Activated CD8-positive, alpha-beta memory T cell treated with anti-CD3 and anti-CD28 coated beads, Interleukin-2, amount 10 ng/mL, durations not matched to agents 7 days and 5 days (primary cell): ENCODE data around the gene OR2M3. TPM values are rescaled to one million over a fixed set of nuclear protein-coding genes. Genes with fewer than 3 reads are reported as not detected.
"Not testable (repeated sequence)": the region's sequence is repeated elsewhere in the genome, so short reads cannot be mapped to it uniquely, and the experiment has no call there.

Experiments
- ATAC-seq: fragments of 150-1000 bp; cut with Tn5 transposase; one replicate; pipeline ENCODE4 v1.10.0; 2021; ENCODE audit warnings: moderate library complexity
- CTCF ChIA-PET: fragments of 350-600 bp; sonication (Branson Sonifier 250); formaldehyde crosslinking; loops from one replicate; lab custom pipeline; 2021; ENCODE audit warnings: antibody characterized with exemption; lab: Charles Lee
- DNase-seq: peaks from one replicate; pipeline ENCODE4 v3.0.0-alpha.2; 2020
- H3K27ac Mint-ChIP-seq: one replicate; pipeline ENCODE4 v1.8.0; 2021; ENCODE audit warnings: mild to moderate bottlenecking, mixed read lengths
- H3K27me3 Mint-ChIP-seq: one replicate; pipeline ENCODE4 v1.8.0; 2021; ENCODE audit warnings: mixed read lengths
- H3K36me3 Mint-ChIP-seq: one replicate; pipeline ENCODE4 v1.8.0; 2021; ENCODE audit warnings: mild to moderate bottlenecking, mixed read lengths
- H3K4me1 Mint-ChIP-seq: one replicate; pipeline ENCODE4 v1.8.0; 2021; ENCODE audit warnings: mixed read lengths
- H3K4me3 Mint-ChIP-seq: one replicate; pipeline ENCODE4 v1.8.0; 2021; ENCODE audit warnings: mild to moderate bottlenecking, moderate library complexity, mixed read lengths
- H3K9me3 Mint-ChIP-seq: one replicate; pipeline ENCODE4 v1.8.0; 2022; ENCODE audit warnings: low read depth, mixed read lengths
- total RNA-seq, 2 experiments: library from RNA; stranded (reverse); gene quantifications; one replicate each; pipeline ENCODE4 v1.2.3, GENCODE V29; 2021

Gene OR2M3
- total RNA-seq, 2 experiments from 2014 or later: not detected

GRCh38 chr1:248231117-248231516 is 34.1 kb downstream of the OR2M3 start, which contains the start of gene OR2M4:
Gene OR2M4, plus strand, starts transcription at chr1:248231417. Its CDS starts 7,512 bp downstream, at chr1:248238929.
- no peaks in the 10 kb centered on the region for H3K27me3 Mint-ChIP-seq
- H3K9me3 Mint-ChIP-seq: peaks cover 6% of the 10 kb centered on the region
- H3K4me3 Mint-ChIP-seq: no peak within 1 kb of the TSS
- no peaks in the 10 kb centered on the region for H3K36me3 Mint-ChIP-seq
- no peak for ATAC-seq
- no peaks in the 10 kb centered on the region for H3K4me1 Mint-ChIP-seq
- no peak within 1 kb of the TSS for H3K27ac Mint-ChIP-seq
- CTCF ChIA-PET: no interaction called here
- DNase-seq: no peak

DNA sequence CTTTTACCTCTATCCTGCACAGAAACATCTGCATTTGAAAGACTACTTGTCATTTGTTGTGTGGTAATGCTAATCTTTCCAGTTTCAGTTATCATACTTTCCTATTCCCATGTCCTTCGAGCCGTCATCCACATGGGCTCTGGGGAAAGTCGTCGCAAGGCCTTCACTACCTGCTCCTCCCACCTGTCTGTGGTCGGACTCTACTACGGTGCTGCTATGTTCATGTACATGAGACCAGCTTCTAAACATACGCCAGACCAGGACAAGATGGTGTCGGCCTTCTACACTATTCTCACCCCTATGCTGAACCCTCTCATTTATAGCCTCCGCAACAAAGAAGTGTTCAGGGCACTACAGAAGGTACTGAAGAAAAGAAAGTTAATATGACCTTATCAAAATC is 42.4 kb downstream of the OR2M3 start:
- no peak overlapping the region for H3K27ac Mint-ChIP-seq
- no peak for ATAC-seq
- no peaks in the 10 kb centered on the region for H3K27me3 Mint-ChIP-seq
- no peaks in the 10 kb centered on the region for H3K9me3 Mint-ChIP-seq
- H3K36me3 Mint-ChIP-seq: no peaks in the 10 kb centered on the region
- H3K4me3 Mint-ChIP-seq: no peak overlapping the region
- peaks cover 3% of the 10 kb centered on the region for H3K4me1 Mint-ChIP-seq
- CTCF ChIA-PET: no interaction called here
- DNase-seq: no peak

DNA sequence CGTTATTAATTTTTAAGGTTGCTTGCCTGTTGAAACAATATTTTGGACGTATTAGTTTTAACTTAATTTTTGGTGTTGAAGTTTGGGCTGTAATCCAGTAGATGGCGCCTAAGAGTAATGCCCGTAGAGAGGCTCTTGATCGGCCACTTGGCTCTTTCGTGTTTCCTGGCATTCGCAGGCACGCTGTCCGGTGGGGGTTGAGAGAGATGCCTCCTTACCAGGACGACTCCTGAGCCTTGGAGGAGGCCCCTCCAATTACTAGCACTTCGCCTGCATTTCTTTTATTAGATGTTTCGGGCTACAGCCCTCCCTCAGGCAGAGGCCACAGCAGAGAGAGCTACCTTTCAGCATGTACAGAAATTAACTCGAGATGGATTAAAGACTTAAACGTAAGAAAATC is 46.1 kb downstream of the OR2M3 start:
- Mint-ChIP-seq H3K27ac (no peak overlapping the region), H3K27me3 (no peaks in the 10 kb centered on the region), H3K9me3 (no peaks in the 10 kb centered on the region), H3K36me3 (no peaks in the 10 kb centered on the region), H3K4me3 (no peak overlapping the region), H3K4me1 (peaks cover 3% of the 10 kb centered on the region)
- ATAC-seq (peak; percentile 51), DNase-seq (peak; percentile 47)
- CTCF ChIA-PET: interaction anchor here (0.5 to 1.9 kb wide), 5 partner anchors 9 to 564 kb away, joined by 3 to 7 read pairs (median 3); no protein-coding TSS in a partner anchor

DNA sequence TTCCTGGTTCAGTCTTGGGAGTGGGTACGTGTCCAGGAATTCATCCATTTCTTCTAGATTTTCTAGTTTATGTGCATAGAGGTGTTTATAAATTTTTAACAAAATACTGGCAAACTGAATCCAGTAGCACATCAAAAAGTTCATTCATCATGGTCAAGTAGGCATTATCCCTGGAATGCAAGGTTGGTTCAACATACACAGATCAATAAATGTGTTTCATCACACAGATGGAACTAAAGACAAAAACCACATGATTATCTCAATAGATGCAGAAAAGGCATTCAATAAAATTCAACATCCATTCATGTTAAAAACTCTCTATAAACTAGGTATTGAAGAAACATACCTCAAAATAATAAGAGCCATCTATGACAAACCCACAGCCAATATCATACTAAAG is 62.2 kb downstream of the OR2M3 start:
- CTCF ChIA-PET, DNase-seq, H3K36me3 Mint-ChIP-seq, H3K27ac Mint-ChIP-seq, H3K4me1 Mint-ChIP-seq, H3K9me3 Mint-ChIP-seq, H3K27me3 Mint-ChIP-seq, ATAC-seq, H3K4me3 Mint-ChIP-seq: not testable (repeated sequence)

Other genes with a start within 250 kb of the OR2M3 start
- not detected for gene OR2L8, start 248.4 kb upstream of the OR2M3 start, total RNA-seq
- gene OR2AK2, start 232.0 kb upstream of the OR2M3 start, total RNA-seq: not detected
- not detected for gene OR2L5, start 183.6 kb upstream of the OR2M3 start, total RNA-seq
- under 1 TPM in 1 of 2 experiments, not detected in 1; 0.23 TPM for gene OR2L2, start 167.2 kb upstream of the OR2M3 start, total RNA-seq
- not detected for gene OR2L3, start 150.4 kb upstream of the OR2M3 start, total RNA-seq
- gene OR2L13, start 102.1 kb upstream of the OR2M3 start, total RNA-seq: not detected
- not detected for gene OR2M5, start 52.1 kb upstream of the OR2M3 start, total RNA-seq
- not detected for gene OR2M2, start 22.4 kb upstream of the OR2M3 start, total RNA-seq
- not detected for gene OR2M4, start 34.2 kb downstream of the OR2M3 start, total RNA-seq
- gene OR2T33, start 80.7 kb downstream of the OR2M3 start, total RNA-seq: not detected
- gene OR2T12, start 106.2 kb downstream of the OR2M3 start, total RNA-seq: not detected
- gene OR2M7, start 127.3 kb downstream of the OR2M3 start, total RNA-seq: not detected
- not detected for gene OR14C36, start 151.5 kb downstream of the OR2M3 start, total RNA-seq
- gene OR2T4, start 164.4 kb downstream of the OR2M3 start, total RNA-seq: not detected
- gene OR2T6, start 178.5 kb downstream of the OR2M3 start, total RNA-seq: not detected
- not detected for gene OR2T1, start 205.8 kb downstream of the OR2M3 start, total RNA-seq
- gene OR2T2, start 248.4 kb downstream of the OR2M3 start, total RNA-seq: not detected